Heart right ventricle (tissue), 16 donors: ENCODE data around the gene DOCK1. TPM values are rescaled to one million over a fixed set of nuclear protein-coding genes. Genes with fewer than 3 reads are reported as not detected.
A peak's percentile ranks its signal among the peaks of the same experiment; 100 is the strongest.

Experiments
- ATAC-seq, 8 donors: fragments of 200-7000 bp; cut with Tn5 transposase; one replicate each; pipeline ENCODE4 v1.9.1; 2020; ENCODE audit warnings: mild to moderate bottlenecking in 8 of 8, moderate library complexity in 8 of 8, moderate number of reproducible peaks in 1 of 8
- DNase-seq, 2 donors: peaks; one replicate each; pipeline ENCODE4 v3.0.0-alpha.2; 2020
- H3K27ac ChIP-seq, 10 donors: fragments of 200-600 bp; sonication (generic) in 2 of 10; one replicate each; pipeline versions ENCODE4 v1.5.0 to v1.8.0; 2020 to 2022; ENCODE audit warnings: mild to moderate bottlenecking in 3 of 10
- H3K27me3 ChIP-seq, 7 donors: fragments of 200-600 bp; one replicate each; pipeline ENCODE4 v1.8.0; 2021 to 2022; ENCODE audit warnings: mild to moderate bottlenecking in 2 of 7
- H3K36me3 ChIP-seq, 9 donors: fragments of 200-600 bp; sonication (generic) in 1 of 9; one replicate each; pipeline versions ENCODE4 v1.5.0 to v1.8.0; 2020 to 2022; ENCODE audit warnings: mild to moderate bottlenecking in 2 of 9
- H3K4me1 ChIP-seq, 9 donors: fragments of 200-600 bp; sonication (generic) in 1 of 9; one replicate each; pipeline versions ENCODE4 v1.5.0 to v1.8.0; 2020 to 2022; ENCODE audit warnings: mild to moderate bottlenecking in 4 of 9
- H3K4me3 ChIP-seq, 10 donors: fragments of 200-600 bp; sonication (generic) in 2 of 10; one replicate each; pipeline versions ENCODE4 v1.5.0 to v1.8.0; 2020 to 2022; ENCODE audit warnings: mild to moderate bottlenecking in 7 of 10, moderate library complexity in 2 of 10
- H3K9me3 ChIP-seq, 11 donors: fragments of 200-600 bp in 10 of 11; sonication (generic) in 2 of 11; one replicate each; pipeline versions ENCODE4 v1.5.0 to v1.8.0; 2013 to 2022; ENCODE audit warnings: mild to moderate bottlenecking in 2 of 11, control low read depth in 1 of 11, moderate library complexity in 1 of 11
- CTCF ChIP-seq, 9 donors: fragments of 200-600 bp; sonication (generic) in 2 of 9; IDR thresholded peaks; one replicate each; pipeline versions ENCODE4 v1.5.0 to v1.8.0; 2021 to 2022; ENCODE audit warnings: antibody characterized with exemption in 9 of 9, mild to moderate bottlenecking in 5 of 9, moderate library complexity in 1 of 9
- WGBS, 2 donors: extraction: QIAGEN DNeasy Blood & Tissue Kit; methylation state at CpG; one replicate each; pipeline ENCODE4 v1.1.7; 2013; ENCODE audit warnings: inconsistent platforms in 1 of 2; 5-methylcytosine and 5-hydroxymethylcytosine counted together
- intact Hi-C, 10 donors: fragments of 100-400 bp; cut with DNase I; formaldehyde crosslinking; loops; one replicate each; pipeline versions ENCODE4 v1.11.1 to v1.14.2; 2022
- polyA plus RNA-seq, 2 donors: library from polyadenylated mRNA; stranded (reverse); fragments of 200-250 nt; gene quantifications; one replicate each; pipeline ENCODE4 v1.2.3, GENCODE V29; 2013
- total RNA-seq, 10 donors: library from RNA; stranded (reverse); fragmentation: NEBNext Ultra II Directional in 3 of 10; extraction: Animal tissue kit (Norgen Biotek cat#: 25700) in 3 of 10; gene quantifications; one replicate each; pipeline versions ENCODE4 v1.2.1 to v1.2.4, GENCODE V29; 2021 to 2023
- donor health status: Arrhythmogenic right ventricular cardiomyopathy.
- donor health status: ischemic (EF 13 %, LVEDD 7.1; RV severe dilation, severe dysfunction).
- donor health status: healthy with polysubstance abuse.
- donor health status: DM: no; HTN: yes; CAD: no.
- donor health status: DM: no; HTN: no; CAD: no.
- donor health status: ischemic (EF 25% LVEDD 6.9; RV normal size, moderate dysfunction).
- donor health status: ischemic (EF 25% LVEDD 5.7; RV mildly dilated, moderate dysfunction).
- donor health status: healthy.
- donor health status: DM: yes; HTN: yes; CAD: no.
- donor health status: Ischemic cardiomyopathy.
- donor health status: ischemic (EF 35%, LVEDD 5.7; RV mildly dilated, moderate dysfunction).
- donor health status: nonischemic (EF 11% LVEDD 7.7; RV severe dilation, severe dysfunction).
- donor health status: DM: yes; HTN: yes; CAD: no.
- donor health status: PGD.
- donor health status: ischemic (EF 29% LVEDD 5.4; RV normal size, mild dysfunction).
- donor health status: nonischemic (EF 23%, LVEDD 6.1; RV moderate dilation, normal function).

Gene DOCK1
- total and polyA plus RNA-seq, 12 donors, result 7.8 to 26.7 (median 19.8) TPM

- peaks cover 0 to 5% (median 0%) of the 10 kb centered on the region in 9 donors for H3K4me1 ChIP-seq
- intact Hi-C loops, result no loop called here
- 88 to 93% methylated on average over 4 of the region's 4 CpGs for WGBS, 2 donors
- DNase-seq (no peak), ATAC-seq (peak in 1 of 8 donors; percentile 27)
- no peak for TF ChIP-seq CTCF (IDR thresholded peaks at IDR 0.05)
- H3K27ac ChIP-seq, result no peak overlapping the region
- peaks cover 0 to 38% (median 6%) of the 10 kb centered on the region in 9 donors for H3K36me3 ChIP-seq
- H3K27me3 ChIP-seq, result no peaks in the 10 kb centered on the region
- peaks cover 0 to 40% (median 15%) of the 10 kb centered on the region in 11 donors for H3K9me3 ChIP-seq
- H3K4me3 ChIP-seq, result no peak overlapping the region
Observed at GRCh38 chr10:127283017-127283416, 377.8 kb downstream of the DOCK1 start.

GRCh38 chr10:127283576-127283975 lies 378.3 kb downstream of the DOCK1 start:
- no peak for TF ChIP-seq CTCF (IDR thresholded peaks at IDR 0.05)
- 96 to 97% methylated on average over 3 of the region's 3 CpGs for WGBS, 2 donors
- Histone ChIP-seq H3K4me3 (no peak overlapping the region), H3K27me3 (no peaks in the 10 kb centered on the region), H3K36me3 (peaks cover 0 to 38% (median 6%) of the 10 kb centered on the region in 9 donors), H3K9me3 (peaks cover 0 to 46% (median 20%) of the 10 kb centered on the region in 11 donors), H3K4me1 (peaks cover 0 to 1% (median 0%) of the 10 kb centered on the region in 9 donors), H3K27ac (no peak overlapping the region)
- intact Hi-C loops, result no loop called here
- no peak for ATAC-seq
- DNase-seq, result no peak

GRCh38 chr10:127290850-127291249 lies 385.6 kb downstream of the DOCK1 start:
- DNase-seq (no peak), ATAC-seq (no peak)
- intact Hi-C loops, result no loop called here
- H3K27ac ChIP-seq, result no peak overlapping the region
- TF ChIP-seq CTCF (IDR thresholded peaks at IDR 0.05), result no peak
- H3K4me1 ChIP-seq, result no peaks in the 10 kb centered on the region
- no peaks in the 10 kb centered on the region for H3K27me3 ChIP-seq
- peaks cover 0 to 36% (median 15%) of the 10 kb centered on the region in 11 donors for H3K9me3 ChIP-seq
- WGBS, 2 donors, result 84 to 90% methylated on average over 4 of the region's 4 CpGs
- peaks cover 0 to 26% (median 0%) of the 10 kb centered on the region in 9 donors for H3K36me3 ChIP-seq
- H3K4me3 ChIP-seq, result no peak overlapping the region

- intact Hi-C loops, result no loop called here
- Histone ChIP-seq H3K27ac (no peak overlapping the region), H3K27me3 (no peaks in the 10 kb centered on the region), H3K4me1 (no peaks in the 10 kb centered on the region), H3K36me3 (peaks cover 0 to 23% (median 0%) of the 10 kb centered on the region in 9 donors), H3K9me3 (peaks cover 0 to 36% (median 15%) of the 10 kb centered on the region in 11 donors), H3K4me3 (no peak overlapping the region)
- DNase-seq (no peak), ATAC-seq (no peak)
- 94 to 97% methylated on average over 8 of the region's 8 CpGs for WGBS, 2 donors
- no peak for TF ChIP-seq CTCF (IDR thresholded peaks at IDR 0.05)
Observed at GRCh38 chr10:127291329-127291728, 386.1 kb downstream of the DOCK1 start.
